Tibial nerve (tissue), 4 donors: ENCODE data around the gene JAKMIP1.

Source experiments
- EP300 ChIP-seq, 2 donors: sonication (generic); formaldehyde crosslinking; IDR thresholded peaks; one replicate each; pipeline ENCODE4 v1.6.1; 2017; ENCODE audit warnings: antibody characterized with exemption in 2 of 2, mild to moderate bottlenecking in 1 of 2
- POLR2A ChIP-seq, 2 donors: fragments of 450-650 bp; IDR thresholded peaks; one replicate each; pipeline ENCODE4 v1.6.1; 2017; ENCODE audit warnings: antibody characterized with exemption in 2 of 2, mild to moderate bottlenecking in 2 of 2, moderate library complexity in 2 of 2
- TF ChIP-seq, protein P1 (sequence below), 5 experiments: fragments of 200-600 bp in 3 of 5; fragments of 450-650 bp in 2 of 5; sonication (generic) in 3 of 5; IDR thresholded peaks; one replicate each; pipeline ENCODE4 v1.5.1; 2016 to 2019; ENCODE audit warnings: antibody characterized with exemption in 5 of 5, mild to moderate bottlenecking in 3 of 5, moderate library complexity in 2 of 5

DNA sequence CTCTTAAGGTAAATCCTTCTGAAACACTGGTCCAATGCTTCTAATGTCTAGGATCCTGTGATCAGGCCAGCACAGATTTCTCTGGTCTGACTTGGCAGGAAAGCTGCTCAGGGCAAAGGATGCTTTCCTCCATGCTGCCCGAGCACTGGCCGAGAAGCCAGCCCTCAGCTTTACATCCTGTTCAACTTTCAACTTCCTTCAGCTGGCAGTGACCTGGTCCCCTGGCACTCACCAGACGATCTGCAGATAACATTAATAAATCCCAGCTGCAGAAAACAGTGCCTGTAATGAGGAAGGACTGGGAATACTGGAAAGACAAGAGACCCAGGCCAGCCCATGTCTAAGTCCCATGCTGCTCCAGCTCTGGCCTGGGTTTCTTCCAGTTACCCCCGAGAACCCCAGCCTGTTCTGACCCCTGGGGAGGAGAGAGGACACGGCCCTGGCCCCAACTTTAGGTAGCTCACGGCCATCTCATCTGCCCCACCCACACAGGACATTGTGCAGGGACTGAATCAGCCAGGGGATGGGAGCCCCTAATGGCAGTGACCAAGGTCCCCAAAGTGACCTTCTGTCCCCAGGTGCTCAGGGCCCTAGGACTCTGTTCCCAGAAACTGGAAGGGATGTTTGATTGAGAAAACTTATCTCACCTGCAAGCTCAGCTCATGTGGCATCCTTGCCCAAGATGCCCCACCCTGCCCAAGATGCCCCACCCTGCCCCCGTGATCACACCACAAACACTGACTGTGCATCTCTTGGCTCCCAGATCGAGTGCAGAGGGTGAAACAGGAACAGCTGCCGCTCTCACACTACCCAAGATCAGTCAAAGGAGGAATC, 28.0 kb downstream of the JAKMIP1 start:
- TF ChIP-seq POLR2A (IDR thresholded peaks at IDR 0.05) (no peak), EP300 (IDR thresholded peaks at IDR 0.05) (no peak)
- TF ChIP-seq, protein P1, sequence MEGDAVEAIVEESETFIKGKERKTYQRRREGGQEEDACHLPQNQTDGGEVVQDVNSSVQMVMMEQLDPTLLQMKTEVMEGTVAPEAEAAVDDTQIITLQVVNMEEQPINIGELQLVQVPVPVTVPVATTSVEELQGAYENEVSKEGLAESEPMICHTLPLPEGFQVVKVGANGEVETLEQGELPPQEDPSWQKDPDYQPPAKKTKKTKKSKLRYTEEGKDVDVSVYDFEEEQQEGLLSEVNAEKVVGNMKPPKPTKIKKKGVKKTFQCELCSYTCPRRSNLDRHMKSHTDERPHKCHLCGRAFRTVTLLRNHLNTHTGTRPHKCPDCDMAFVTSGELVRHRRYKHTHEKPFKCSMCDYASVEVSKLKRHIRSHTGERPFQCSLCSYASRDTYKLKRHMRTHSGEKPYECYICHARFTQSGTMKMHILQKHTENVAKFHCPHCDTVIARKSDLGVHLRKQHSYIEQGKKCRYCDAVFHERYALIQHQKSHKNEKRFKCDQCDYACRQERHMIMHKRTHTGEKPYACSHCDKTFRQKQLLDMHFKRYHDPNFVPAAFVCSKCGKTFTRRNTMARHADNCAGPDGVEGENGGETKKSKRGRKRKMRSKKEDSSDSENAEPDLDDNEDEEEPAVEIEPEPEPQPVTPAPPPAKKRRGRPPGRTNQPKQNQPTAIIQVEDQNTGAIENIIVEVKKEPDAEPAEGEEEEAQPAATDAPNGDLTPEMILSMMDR (IDR thresholded peaks at IDR 0.05), result no peak
